ENCODE data around the gene SKAP1.

SKAP1 gene

GRCh38 chr17:48194097-48194550 lies 235.9 kb downstream of the SKAP1 start:
- Histone ChIP-seq H2AFZ (ENCODE audit: low read length) (no peak overlapping the region), H3K36me3 (replicated peaks; ENCODE audit: insufficient read depth, low read length) (no peaks in the 10 kb centered on the region), H3K4me3 (ENCODE audit: low read length) (no peak overlapping the region), H3K9ac (ENCODE audit: low read length) (no peak overlapping the region), H4K20me1 (ENCODE audit: insufficient read depth, low read length) (no peaks in the 10 kb centered on the region), H3K27me3 (replicated peaks; ENCODE audit: insufficient read depth, low read length) (no peaks in the 10 kb centered on the region), H3K9me2 (replicated peaks; ENCODE audit: insufficient read depth, low read length) (no peaks in the 10 kb centered on the region), H3K4me1 (ENCODE audit: low read length) (no peaks in the 10 kb centered on the region), H3F3A (ENCODE audit: insufficient read depth, low read length) (no peaks in the 10 kb centered on the region), H3K27ac (ENCODE audit: low read length) (no peak overlapping the region), H3K4me2 (ENCODE audit: low read depth, low read length) (no peak overlapping the region), H3K9me3 (replicated peaks; ENCODE audit: insufficient read depth, low read length) (no peaks in the 10 kb centered on the region), H3K79me2 (ENCODE audit: low read length) (no peaks in the 10 kb centered on the region)
- no peak for DNase-seq
- TF ChIP-seq EZH2phosphoT487 (IDR thresholded peaks at IDR 0.05; ENCODE audit: low read length) (no peak), CTCF (IDR thresholded peaks at IDR 0.05; ENCODE audit: low read length) (no peak), EZH2 (optimal IDR thresholded peaks at IDR 0.05; ENCODE audit: low read depth, low read length) (no peak)

GRCh38 chr17:48192321-48192731 lies 237.7 kb downstream of the SKAP1 start:
- no peaks in the 10 kb centered on the region for H3K27me3 ChIP-seq (replicated peaks; ENCODE audit: insufficient read depth, low read length)
- H3K4me2 ChIP-seq (ENCODE audit: low read depth, low read length), result no peak overlapping the region
- no peaks in the 10 kb centered on the region for H4K20me1 ChIP-seq (ENCODE audit: insufficient read depth, low read length)
- H3K27ac ChIP-seq (ENCODE audit: low read length), result no peak overlapping the region
- no peaks in the 10 kb centered on the region for H3K9me2 ChIP-seq (replicated peaks; ENCODE audit: insufficient read depth, low read length)
- no peak overlapping the region for H3K9ac ChIP-seq (ENCODE audit: low read length)
- H2AFZ ChIP-seq (ENCODE audit: low read length), result no peak overlapping the region
- H3K9me3 ChIP-seq (replicated peaks; ENCODE audit: insufficient read depth, low read length), result no peaks in the 10 kb centered on the region
- TF ChIP-seq CTCF (IDR thresholded peaks at IDR 0.05; ENCODE audit: low read length), result no peak
- TF ChIP-seq EZH2 (optimal IDR thresholded peaks at IDR 0.05; ENCODE audit: low read depth, low read length), result no peak
- TF ChIP-seq EZH2phosphoT487 (IDR thresholded peaks at IDR 0.05; ENCODE audit: low read length), result no peak
- no peaks in the 10 kb centered on the region for H3K4me1 ChIP-seq (ENCODE audit: low read length)
- H3K79me2 ChIP-seq (ENCODE audit: low read length), result no peaks in the 10 kb centered on the region
- H3F3A ChIP-seq (ENCODE audit: insufficient read depth, low read length), result no peaks in the 10 kb centered on the region
- H3K4me3 ChIP-seq (ENCODE audit: low read length), result no peak overlapping the region
- DNase-seq, result no peak
- no peaks in the 10 kb centered on the region for H3K36me3 ChIP-seq (replicated peaks; ENCODE audit: insufficient read depth, low read length)

- H4K20me1 ChIP-seq (ENCODE audit: insufficient read depth, low read length), result no peaks in the 10 kb centered on the region
- no peak overlapping the region for H3K9ac ChIP-seq (ENCODE audit: low read length)
- H3K36me3 ChIP-seq (replicated peaks; ENCODE audit: insufficient read depth, low read length), result no peaks in the 10 kb centered on the region
- H3K4me1 ChIP-seq (ENCODE audit: low read length), result no peaks in the 10 kb centered on the region
- no peak overlapping the region for H2AFZ ChIP-seq (ENCODE audit: low read length)
- no peaks in the 10 kb centered on the region for H3K9me2 ChIP-seq (replicated peaks; ENCODE audit: insufficient read depth, low read length)
- no peaks in the 10 kb centered on the region for H3K27me3 ChIP-seq (replicated peaks; ENCODE audit: insufficient read depth, low read length)
- no peak overlapping the region for H3K4me2 ChIP-seq (ENCODE audit: low read depth, low read length)
- DNase-seq, result no peak
- no peak overlapping the region for H3K27ac ChIP-seq (ENCODE audit: low read length)
- no peaks in the 10 kb centered on the region for H3F3A ChIP-seq (ENCODE audit: insufficient read depth, low read length)
- H3K9me3 ChIP-seq (replicated peaks; ENCODE audit: insufficient read depth, low read length), result no peaks in the 10 kb centered on the region
- no peak overlapping the region for H3K4me3 ChIP-seq (ENCODE audit: low read length)
- H3K79me2 ChIP-seq (ENCODE audit: low read length), result no peaks in the 10 kb centered on the region
- TF ChIP-seq CTCF (IDR thresholded peaks at IDR 0.05; ENCODE audit: low read length), result no peak
- no peak for TF ChIP-seq EZH2phosphoT487 (IDR thresholded peaks at IDR 0.05; ENCODE audit: low read length)
- TF ChIP-seq EZH2 (optimal IDR thresholded peaks at IDR 0.05; ENCODE audit: low read depth, low read length), result no peak
Observed at GRCh38 chr17:48191362-48191761, 238.7 kb downstream of the SKAP1 start.
